Tibial nerve (tissue), 4 donors: ENCODE measurements around the gene BRSK2. TPM values are rescaled to one million over a fixed set of nuclear protein-coding genes. Genes with fewer than 3 reads are reported as not detected.

Source experiments
- DNase-seq, 2 donors: peaks; one replicate each; pipeline ENCODE4 v3.0.0-alpha.2; 2019; ENCODE audit warnings: low spot score in 2 of 2
- H3K27ac ChIP-seq, 4 donors: fragments of 200-600 bp; sonication (generic) in 3 of 4; one replicate each; pipeline ENCODE4 v1.5.1; 2017 to 2019; ENCODE audit warnings: mild to moderate bottlenecking in 1 of 4
- H3K27me3 ChIP-seq, 2 donors: fragments of 200-600 bp; sonication (generic) in 1 of 2; one replicate each; pipeline versions ENCODE4 v1.5.1 to v1.6.0; 2017 to 2019
- H3K36me3 ChIP-seq, 3 donors: fragments of 200-600 bp; sonication (generic); one replicate each; pipeline ENCODE4 v1.5.1; 2018 to 2019
- H3K4me1 ChIP-seq, 4 donors: fragments of 200-600 bp; sonication (generic) in 3 of 4; one replicate each; pipeline ENCODE4 v1.5.1; 2017 to 2019
- H3K4me3 ChIP-seq, 4 donors: fragments of 200-600 bp; sonication (generic) in 3 of 4; one replicate each; pipeline ENCODE4 v1.5.1; 2017 to 2019; ENCODE audit warnings: mild to moderate bottlenecking in 1 of 4, moderate library complexity in 1 of 4
- H3K9me3 ChIP-seq, 4 donors: fragments of 200-600 bp; sonication (generic) in 3 of 4; one replicate each; pipeline ENCODE4 v1.5.1; 2017 to 2019
- CTCF ChIP-seq, 5 experiments: fragments of 200-600 bp in 3 of 5; fragments of 450-650 bp in 2 of 5; sonication (generic) in 3 of 5; IDR thresholded peaks; one replicate each; pipeline ENCODE4 v1.5.1; 2016 to 2019; ENCODE audit warnings: antibody characterized with exemption in 5 of 5, mild to moderate bottlenecking in 3 of 5, moderate library complexity in 2 of 5
- EP300 ChIP-seq, 2 donors: sonication (generic); formaldehyde crosslinking; IDR thresholded peaks; one replicate each; pipeline ENCODE4 v1.6.1; 2017; ENCODE audit warnings: antibody characterized with exemption in 2 of 2, mild to moderate bottlenecking in 1 of 2
- POLR2A ChIP-seq, 2 donors: fragments of 450-650 bp; IDR thresholded peaks; one replicate each; pipeline ENCODE4 v1.6.1; 2017; ENCODE audit warnings: antibody characterized with exemption in 2 of 2, mild to moderate bottlenecking in 2 of 2, moderate library complexity in 2 of 2
- WGBS, 2 donors: methylation state at CpG; one replicate each; pipeline ENCODE4 v1.1.5; 2018; 5-methylcytosine and 5-hydroxymethylcytosine counted together
- total RNA-seq, 4 donors: library from RNA; depleted of rRNA; stranded (reverse); fragments of >200 nt; gene quantifications; one replicate each; pipeline ENCODE4 v1.1.0, GENCODE V29; 2016

BRSK2 gene
- total RNA-seq, 4 donors from 2014 or later, result 2.4 to 7.8 (median 4.6) TPM

- DNase-seq, result no peak
- Histone ChIP-seq H3K4me1 (peaks cover 0 to 34% (median 5%) of the 10 kb centered on the region in 4 donors), H3K4me3 (no peak overlapping the region), H3K36me3 (no peaks in the 10 kb centered on the region), H3K27ac (no peak overlapping the region), H3K27me3 (peaks cover 0 to 26% of the 10 kb centered on the region in 2 donors), H3K9me3 (no peaks in the 10 kb centered on the region)
- WGBS, 2 donors, result 85 to 87% methylated on average over 8 to 15 of the region's 16 CpGs
- TF ChIP-seq CTCF (IDR thresholded peaks at IDR 0.05) (no peak), POLR2A (IDR thresholded peaks at IDR 0.05) (no peak), EP300 (IDR thresholded peaks at IDR 0.05) (no peak)
Observed at GRCh38 chr11:1403078-1403620, 13.4 kb downstream of the BRSK2 start.

- 79 to 83% methylated on average over 23 of the region's 23 CpGs for WGBS, 2 donors
- Histone ChIP-seq H3K4me1 (peaks cover 0 to 28% (median 5%) of the 10 kb centered on the region in 4 donors), H3K9me3 (no peaks in the 10 kb centered on the region), H3K27me3 (peaks cover 0 to 26% of the 10 kb centered on the region in 2 donors), H3K36me3 (no peaks in the 10 kb centered on the region), H3K4me3 (no peak overlapping the region), H3K27ac (no peak overlapping the region)
- no peak for DNase-seq
- no peak for TF ChIP-seq POLR2A (IDR thresholded peaks at IDR 0.05)
- no peak for TF ChIP-seq EP300 (IDR thresholded peaks at IDR 0.05)
- TF ChIP-seq CTCF (IDR thresholded peaks at IDR 0.05), result no peak
Observed at GRCh38 chr11:1403721-1404460, 14.2 kb downstream of the BRSK2 start.

GRCh38 chr11:1404461-1405185, 14.9 kb downstream of the BRSK2 start:
- TF ChIP-seq CTCF (IDR thresholded peaks at IDR 0.05), result no peak
- no peak for TF ChIP-seq EP300 (IDR thresholded peaks at IDR 0.05)
- no peak for TF ChIP-seq POLR2A (IDR thresholded peaks at IDR 0.05)
- Histone ChIP-seq H3K4me1 (peaks cover 0 to 23% (median 5%) of the 10 kb centered on the region in 4 donors), H3K4me3 (no peak overlapping the region), H3K9me3 (no peaks in the 10 kb centered on the region), H3K36me3 (no peaks in the 10 kb centered on the region), H3K27ac (no peak overlapping the region), H3K27me3 (peaks cover 0 to 23% of the 10 kb centered on the region in 2 donors)
- DNase-seq, result no peak
- 72 to 84% methylated on average over 9 to 14 of the region's 25 CpGs for WGBS, 2 donors

- Histone ChIP-seq H3K4me1 (peaks cover 0 to 19% (median 2%) of the 10 kb centered on the region in 4 donors), H3K36me3 (no peaks in the 10 kb centered on the region), H3K27me3 (peaks cover 0 to 17% of the 10 kb centered on the region in 2 donors), H3K4me3 (no peak overlapping the region), H3K27ac (no peak overlapping the region), H3K9me3 (no peaks in the 10 kb centered on the region)
- no peak for TF ChIP-seq POLR2A (IDR thresholded peaks at IDR 0.05)
- no peak for TF ChIP-seq CTCF (IDR thresholded peaks at IDR 0.05)
- no peak for TF ChIP-seq EP300 (IDR thresholded peaks at IDR 0.05)
- DNase-seq, result no peak
- WGBS, 2 donors, result 88 to 93% methylated on average over 3 to 16 of the region's 24 CpGs
Observed at GRCh38 chr11:1405186-1406020, 15.7 kb downstream of the BRSK2 start.
